Measurements from ENCODE around the gene C9orf57.

DNA sequence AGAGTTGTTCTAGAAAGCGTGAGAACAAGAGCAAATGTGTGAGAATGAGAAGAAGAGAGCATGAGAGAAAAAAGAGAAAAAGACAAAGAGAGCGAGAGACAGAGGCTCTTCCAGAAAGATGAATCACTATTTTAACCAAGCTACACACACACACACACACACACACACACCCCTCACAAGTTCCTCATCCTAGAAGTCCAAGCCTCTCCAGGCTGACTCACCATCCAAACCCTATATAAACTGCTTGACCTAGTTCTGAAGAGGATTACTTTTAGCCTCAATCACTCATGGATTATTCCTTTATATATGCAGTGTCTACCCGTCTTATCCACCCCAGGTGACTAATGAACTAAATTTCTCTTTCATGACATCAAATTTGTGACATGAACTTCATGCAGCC lies 37.6 kb downstream of the C9orf57 start:
- TF ChIP-seq GABPA (IDR thresholded peaks at IDR 0.05; ENCODE audit: low read depth) (no peak), POLR2AphosphoS5 (IDR thresholded peaks at IDR 0.05; ENCODE audit: low read depth) (no peak), SPI1 (IDR thresholded peaks at IDR 0.05; ENCODE audit: borderline replicate concordance, low read depth) (no peak)
- TF ChIP-seq, protein P1, sequence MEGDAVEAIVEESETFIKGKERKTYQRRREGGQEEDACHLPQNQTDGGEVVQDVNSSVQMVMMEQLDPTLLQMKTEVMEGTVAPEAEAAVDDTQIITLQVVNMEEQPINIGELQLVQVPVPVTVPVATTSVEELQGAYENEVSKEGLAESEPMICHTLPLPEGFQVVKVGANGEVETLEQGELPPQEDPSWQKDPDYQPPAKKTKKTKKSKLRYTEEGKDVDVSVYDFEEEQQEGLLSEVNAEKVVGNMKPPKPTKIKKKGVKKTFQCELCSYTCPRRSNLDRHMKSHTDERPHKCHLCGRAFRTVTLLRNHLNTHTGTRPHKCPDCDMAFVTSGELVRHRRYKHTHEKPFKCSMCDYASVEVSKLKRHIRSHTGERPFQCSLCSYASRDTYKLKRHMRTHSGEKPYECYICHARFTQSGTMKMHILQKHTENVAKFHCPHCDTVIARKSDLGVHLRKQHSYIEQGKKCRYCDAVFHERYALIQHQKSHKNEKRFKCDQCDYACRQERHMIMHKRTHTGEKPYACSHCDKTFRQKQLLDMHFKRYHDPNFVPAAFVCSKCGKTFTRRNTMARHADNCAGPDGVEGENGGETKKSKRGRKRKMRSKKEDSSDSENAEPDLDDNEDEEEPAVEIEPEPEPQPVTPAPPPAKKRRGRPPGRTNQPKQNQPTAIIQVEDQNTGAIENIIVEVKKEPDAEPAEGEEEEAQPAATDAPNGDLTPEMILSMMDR (IDR thresholded peaks at IDR 0.05; ENCODE audit: insufficient read depth, low read length) = no peak
- TF ChIP-seq, protein P2, sequence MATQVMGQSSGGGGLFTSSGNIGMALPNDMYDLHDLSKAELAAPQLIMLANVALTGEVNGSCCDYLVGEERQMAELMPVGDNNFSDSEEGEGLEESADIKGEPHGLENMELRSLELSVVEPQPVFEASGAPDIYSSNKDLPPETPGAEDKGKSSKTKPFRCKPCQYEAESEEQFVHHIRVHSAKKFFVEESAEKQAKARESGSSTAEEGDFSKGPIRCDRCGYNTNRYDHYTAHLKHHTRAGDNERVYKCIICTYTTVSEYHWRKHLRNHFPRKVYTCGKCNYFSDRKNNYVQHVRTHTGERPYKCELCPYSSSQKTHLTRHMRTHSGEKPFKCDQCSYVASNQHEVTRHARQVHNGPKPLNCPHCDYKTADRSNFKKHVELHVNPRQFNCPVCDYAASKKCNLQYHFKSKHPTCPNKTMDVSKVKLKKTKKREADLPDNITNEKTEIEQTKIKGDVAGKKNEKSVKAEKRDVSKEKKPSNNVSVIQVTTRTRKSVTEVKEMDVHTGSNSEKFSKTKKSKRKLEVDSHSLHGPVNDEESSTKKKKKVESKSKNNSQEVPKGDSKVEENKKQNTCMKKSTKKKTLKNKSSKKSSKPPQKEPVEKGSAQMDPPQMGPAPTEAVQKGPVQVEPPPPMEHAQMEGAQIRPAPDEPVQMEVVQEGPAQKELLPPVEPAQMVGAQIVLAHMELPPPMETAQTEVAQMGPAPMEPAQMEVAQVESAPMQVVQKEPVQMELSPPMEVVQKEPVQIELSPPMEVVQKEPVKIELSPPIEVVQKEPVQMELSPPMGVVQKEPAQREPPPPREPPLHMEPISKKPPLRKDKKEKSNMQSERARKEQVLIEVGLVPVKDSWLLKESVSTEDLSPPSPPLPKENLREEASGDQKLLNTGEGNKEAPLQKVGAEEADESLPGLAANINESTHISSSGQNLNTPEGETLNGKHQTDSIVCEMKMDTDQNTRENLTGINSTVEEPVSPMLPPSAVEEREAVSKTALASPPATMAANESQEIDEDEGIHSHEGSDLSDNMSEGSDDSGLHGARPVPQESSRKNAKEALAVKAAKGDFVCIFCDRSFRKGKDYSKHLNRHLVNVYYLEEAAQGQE (IDR thresholded peaks at IDR 0.05; ENCODE audit: insufficient replicate concordance, low read depth) = no peak

All from HL-60 (cell line).